Mucosa of descending colon (tissue), 3 donors: ENCODE data around the gene LRRC37B. TPM values are rescaled to one million over a fixed set of nuclear protein-coding genes. Genes with fewer than 3 reads are reported as not detected.
"Not testable (repeated sequence)": the region's sequence is repeated elsewhere in the genome, so short reads cannot be mapped to it uniquely, and the experiment has no call there.

Experiments
- ATAC-seq: fragments of 200-7000 bp; cut with Tn5 transposase; one replicate; pipeline ENCODE4 v1.9.1; 2020; ENCODE audit warnings: mild to moderate bottlenecking, moderate library complexity
- DNase-seq, 3 donors: peaks; one replicate each; pipeline ENCODE4 v3.0.0-alpha.2; 2020
- H3K36me3 ChIP-seq: fragments of 200-600 bp; one replicate; pipeline ENCODE4 v1.8.0; 2021; ENCODE audit warnings: low read depth, mild to moderate bottlenecking
- H3K4me1 ChIP-seq: fragments of 200-600 bp; one replicate; pipeline ENCODE4 v1.8.0; 2021; ENCODE audit warnings: low read depth, mild to moderate bottlenecking
- H3K4me3 ChIP-seq: fragments of 200-600 bp; one replicate; pipeline ENCODE4 v1.8.0; 2021; ENCODE audit warnings: mild to moderate bottlenecking
- H3K9me3 ChIP-seq: fragments of 200-600 bp; one replicate; pipeline ENCODE4 v1.8.0; 2021; ENCODE audit warnings: mild to moderate bottlenecking
- CTCF ChIP-seq: fragments of 200-600 bp; IDR thresholded peaks from one replicate; pipeline ENCODE4 v1.8.0; 2022; ENCODE audit warnings: antibody characterized with exemption, mild to moderate bottlenecking
- intact Hi-C, 2 donors: fragments of 100-400 bp; cut with DNase I in 1 of 2; cut with micrococcal nuclease in 1 of 2; formaldehyde crosslinking; loops; one replicate each; pipeline versions ENCODE4 v1.11.0 to v1.11.1; 2022; cut with DNase I, micrococcal nuclease
- total RNA-seq, 3 donors: library from RNA; stranded (reverse); fragmentation: NEBNext Ultra II Directional in 2 of 3; extraction: Animal tissue kit (Norgen Biotek cat#: 25700) in 2 of 3; gene quantifications; one replicate each; pipeline versions ENCODE4 v1.2.1 to v1.2.4, GENCODE V29; 2021 to 2023
- donor health status: DM: no; HTN: no; CAD: no; lungs with moderate emphysema.
- donor health status: DM: no; HTN: no; CAD: no.
- donor health status: DM: no; HTN: yes; CAD: no.

Gene LRRC37B
- total RNA-seq, 3 donors from 2014 or later: 13.5 to 17.4 (median 16.5) TPM

GRCh38 chr17:32019228-32019627 is 12.0 kb downstream of the LRRC37B start:
- no peak for DNase-seq
- H3K4me1 ChIP-seq: peaks cover 3% of the 10 kb centered on the region
- no peaks in the 10 kb centered on the region for H3K36me3 ChIP-seq
- TF ChIP-seq CTCF: no peak
- H3K9me3 ChIP-seq: no peaks in the 10 kb centered on the region
- ATAC-seq: no peak
- intact Hi-C loops: no loop called here
- H3K4me3 ChIP-seq: no peak overlapping the region

DNA sequence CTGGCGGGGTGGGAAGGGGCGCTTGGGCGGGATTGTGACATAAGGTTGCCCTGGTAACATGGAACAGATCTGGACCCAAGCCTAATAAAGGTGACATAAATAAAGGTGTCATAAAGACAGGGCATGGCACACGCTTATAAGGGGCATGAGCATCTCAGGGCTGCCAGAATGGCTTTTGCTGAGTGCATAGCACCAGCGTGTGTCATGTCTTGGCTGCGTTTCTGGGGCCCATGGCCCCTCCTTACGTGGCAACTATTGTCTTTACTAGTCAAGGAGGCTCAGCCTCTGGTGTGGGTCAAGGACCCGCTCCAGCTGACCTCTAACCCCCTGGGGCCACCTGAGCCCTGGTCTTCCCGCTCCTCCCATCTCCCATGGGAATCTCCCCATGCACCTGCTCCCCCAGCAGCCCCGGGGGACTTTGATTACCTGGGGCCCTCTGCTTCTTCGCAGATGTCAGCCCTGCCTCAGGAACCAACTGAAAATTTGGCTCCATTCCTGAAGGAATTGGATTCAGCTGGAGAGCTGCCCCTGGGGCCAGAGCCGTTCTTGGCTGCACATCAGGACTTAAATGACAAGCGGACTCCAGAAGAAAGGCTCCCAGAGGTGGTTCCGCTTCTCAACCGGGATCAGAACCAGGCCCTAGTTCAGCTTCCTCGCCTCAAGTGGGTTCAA is 13.9 kb downstream of the LRRC37B start:
- no peak for ATAC-seq

DNA sequence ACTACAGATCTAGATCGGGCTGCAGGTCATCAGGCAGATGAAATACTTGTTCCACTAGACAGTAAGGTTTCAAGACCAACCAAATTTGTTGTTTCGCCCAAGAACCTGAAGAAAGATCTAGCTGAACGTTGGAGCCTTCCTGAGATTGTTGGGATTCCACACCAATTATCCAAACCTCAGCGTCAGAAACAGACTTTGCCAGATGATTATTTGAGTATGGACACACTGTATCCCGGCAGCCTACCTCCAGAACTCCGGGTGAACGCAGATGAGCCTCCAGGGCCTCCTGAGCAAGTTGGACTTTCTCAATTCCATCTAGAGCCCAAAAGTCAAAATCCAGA is 14.4 kb downstream of the LRRC37B start:
- intact Hi-C loops: no loop called here
- ATAC-seq (no peak), DNase-seq (no peak)
- no peak for TF ChIP-seq CTCF
- no peak overlapping the region for H3K4me3 ChIP-seq
- H3K9me3 ChIP-seq: no peaks in the 10 kb centered on the region
- no peaks in the 10 kb centered on the region for H3K4me1 ChIP-seq
- no peaks in the 10 kb centered on the region for H3K36me3 ChIP-seq

More for the DNA sequence above, 13.9 kb downstream of the LRRC37B start:
- H3K4me3 ChIP-seq: no peak overlapping the region
- no peaks in the 10 kb centered on the region for H3K9me3 ChIP-seq
- no peaks in the 10 kb centered on the region for H3K36me3 ChIP-seq
- H3K4me1 ChIP-seq: no peaks in the 10 kb centered on the region
- DNase-seq: no peak
- intact Hi-C loops: no loop called here
- TF ChIP-seq CTCF: no peak

- intact Hi-C loops, H3K4me3 ChIP-seq, H3K36me3 ChIP-seq, DNase-seq, ATAC-seq, H3K9me3 ChIP-seq, H3K4me1 ChIP-seq: not testable (repeated sequence)
Observed at GRCh38 chr17:32022554-32022953, 15.4 kb downstream of the LRRC37B start.

DNA sequence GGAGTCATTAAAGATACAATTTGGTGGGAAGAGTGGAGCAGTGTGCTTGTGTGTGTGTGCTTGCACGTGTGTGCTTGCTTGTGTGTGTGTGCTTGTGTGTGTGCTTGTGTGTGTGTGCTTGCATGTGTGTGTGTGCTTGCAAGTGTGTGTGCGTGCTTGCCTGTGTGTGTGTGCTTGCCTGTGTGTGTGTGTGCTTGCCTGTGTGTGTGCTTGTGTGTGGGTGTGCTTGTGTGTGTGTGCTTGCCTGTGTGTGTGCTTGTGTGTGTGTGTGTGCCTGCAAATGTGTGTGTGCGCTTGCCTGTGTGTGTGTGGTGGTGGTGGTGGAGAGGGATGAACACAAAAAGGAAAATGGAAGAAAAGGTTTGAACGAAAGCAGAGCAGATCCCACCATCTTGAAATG is 20.1 kb downstream of the LRRC37B start:
- DNase-seq, H3K9me3 ChIP-seq, intact Hi-C loops, H3K36me3 ChIP-seq, H3K4me1 ChIP-seq, H3K4me3 ChIP-seq, ATAC-seq: not testable (repeated sequence)

- no peaks in the 10 kb centered on the region for H3K4me1 ChIP-seq
- intact Hi-C loops: no loop called here
- H3K4me3 ChIP-seq: no peak overlapping the region
- ATAC-seq (no peak), DNase-seq (no peak)
- H3K36me3 ChIP-seq: no peaks in the 10 kb centered on the region
- no peaks in the 10 kb centered on the region for H3K9me3 ChIP-seq
- no peak for TF ChIP-seq CTCF
Observed at GRCh38 chr17:32033223-32033622, 26.0 kb downstream of the LRRC37B start.

GRCh38 chr17:32033812-32034211 is 26.6 kb downstream of the LRRC37B start:
- DNase-seq, H3K36me3 ChIP-seq, H3K4me1 ChIP-seq, H3K4me3 ChIP-seq, ATAC-seq, H3K9me3 ChIP-seq, intact Hi-C loops: not testable (repeated sequence)

DNA sequence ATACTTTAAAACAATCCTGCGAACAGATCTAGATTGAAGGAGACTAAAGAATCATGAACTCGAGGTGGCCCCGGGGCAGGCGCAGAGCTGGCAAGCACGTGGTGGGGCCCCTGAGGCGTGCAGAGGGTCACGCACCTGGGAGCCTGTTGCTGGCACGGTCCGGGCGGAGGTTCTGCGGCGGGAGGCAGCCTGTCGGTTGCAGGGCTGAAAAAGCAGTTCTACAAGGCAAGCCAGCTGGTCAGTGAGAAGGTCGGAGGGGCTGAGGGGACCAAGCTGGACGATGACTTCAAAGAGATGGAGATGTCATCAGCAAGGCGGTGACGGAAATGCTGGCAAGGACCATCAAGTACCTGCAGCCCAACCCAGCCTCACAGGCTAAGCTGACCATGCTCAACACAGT is 33.1 kb downstream of the LRRC37B start:
- H3K9me3 ChIP-seq, H3K4me1 ChIP-seq, DNase-seq, ATAC-seq, H3K4me3 ChIP-seq, intact Hi-C loops, H3K36me3 ChIP-seq: not testable (repeated sequence)

DNA sequence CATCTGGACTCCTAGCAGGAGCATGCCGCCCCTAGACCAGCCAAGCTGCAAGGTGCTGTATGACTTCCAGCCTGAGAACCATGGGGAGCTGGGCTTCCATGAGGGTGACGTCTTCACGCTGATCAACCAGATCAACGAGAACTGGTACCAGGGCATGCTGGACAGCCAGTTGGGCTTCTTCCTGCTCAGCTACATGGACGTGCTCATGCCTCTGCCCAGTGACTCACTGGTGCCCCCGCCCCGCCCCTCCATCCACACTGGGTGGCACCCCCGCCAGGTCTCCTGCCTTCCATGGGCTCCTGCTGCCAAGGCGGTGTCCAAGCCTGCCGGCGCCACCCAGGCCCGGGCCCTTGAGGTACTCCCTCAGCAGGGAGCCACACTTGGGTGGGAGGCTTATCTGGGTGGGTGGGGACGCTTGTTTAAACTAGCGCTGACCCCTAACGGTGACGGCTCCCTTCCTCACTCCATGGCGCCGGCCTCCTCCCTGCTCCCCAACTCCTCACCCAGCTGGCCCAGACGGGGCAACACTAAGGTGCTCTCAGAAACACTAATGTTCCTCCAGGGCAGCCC is 34.2 kb downstream of the LRRC37B start:
- ATAC-seq, H3K9me3 ChIP-seq, H3K4me1 ChIP-seq, DNase-seq, H3K36me3 ChIP-seq, H3K4me3 ChIP-seq, intact Hi-C loops: not testable (repeated sequence)

DNA sequence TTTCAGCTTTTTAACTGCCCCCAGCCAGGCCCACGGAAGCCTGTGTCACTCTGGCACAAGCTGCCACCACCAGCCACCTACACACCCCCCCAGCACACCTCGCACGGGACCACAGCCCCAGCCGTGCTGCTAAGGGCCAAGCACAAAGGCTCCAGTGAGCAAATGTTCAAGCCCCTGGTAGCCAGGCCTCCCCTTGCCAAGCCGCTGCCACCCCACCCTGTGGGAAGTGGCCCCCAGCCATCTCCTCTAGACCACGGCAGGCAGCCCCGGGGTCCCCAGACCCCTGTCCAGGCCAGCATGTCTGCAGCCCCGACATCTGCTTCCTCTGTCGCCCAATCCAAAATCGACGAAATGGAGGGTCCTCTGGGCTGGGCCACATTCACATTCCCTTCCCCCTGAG is 35.1 kb downstream of the LRRC37B start:
- H3K36me3 ChIP-seq, H3K4me3 ChIP-seq, intact Hi-C loops, ATAC-seq, H3K4me1 ChIP-seq, H3K9me3 ChIP-seq, DNase-seq: not testable (repeated sequence)

GRCh38 chr17:32045611-32046010 is 38.4 kb downstream of the LRRC37B start:
- H3K36me3 ChIP-seq, H3K4me3 ChIP-seq, intact Hi-C loops, DNase-seq, H3K9me3 ChIP-seq, ATAC-seq, H3K4me1 ChIP-seq: not testable (repeated sequence)
